SU-DHL-6 (cell line): ENCODE measurements around the gene PITPNC1.

Experiments
- H2AFZ ChIP-seq: fragments of 200-600 bp; sonication (generic); 2 replicates; pipeline ENCODE4 v1.6.1; 2014; ENCODE audit warnings: low read depth, mild to moderate bottlenecking, moderate library complexity, mixed read lengths, antibody characterized with exemption, low read length; ENCODE audit not compliant: severe bottlenecking
- H3F3A ChIP-seq: fragments of 200-600 bp; shearing (Covaris generic); 2 replicates; pipeline ENCODE4 v1.6.0; 2016; ENCODE audit warnings: antibody characterized with exemption, mild to moderate bottlenecking; ENCODE audit not compliant: insufficient read depth
- H3K27ac ChIP-seq: fragments of 200-600 bp; sonication (generic); 2 replicates; pipeline ENCODE4 v1.5.1; 2016; ENCODE audit warnings: low read depth, mild to moderate bottlenecking, low read length, moderate library complexity, mixed read lengths
- H3K27me3 ChIP-seq: fragments of 200-600 bp; sonication (generic), shearing (Covaris generic); 2 replicates; pipeline ENCODE4 v1.6.0; 2014; ENCODE audit warnings: mild to moderate bottlenecking, low read length
- H3K36me3 ChIP-seq: fragments of 200-600 bp; sonication (generic); 2 replicates; pipeline ENCODE4 v1.6.1; 2014; ENCODE audit warnings: mild to moderate bottlenecking, low read length, mixed read lengths
- H3K4me2 ChIP-seq: fragments of 300-600, 200-600 bp; shearing (Covaris generic), sonication (generic); 2 replicates; pipeline ENCODE4 v1.6.0; 2014; ENCODE audit warnings: low read length, low read depth, mild to moderate bottlenecking; ENCODE audit not compliant: poor library complexity, severe bottlenecking
- H3K4me3 ChIP-seq: fragments of 200-600 bp; sonication (generic); 2 replicates; pipeline ENCODE4 v1.5.1; 2014; ENCODE audit warnings: antibody characterized with exemption, low read length, mild to moderate bottlenecking, mixed read lengths; ENCODE audit not compliant: insufficient read depth, poor library complexity, severe bottlenecking
- H3K79me2 ChIP-seq: fragments of 200-600 bp; sonication (generic); 2 replicates; pipeline ENCODE4 v1.6.1; 2014; ENCODE audit warnings: mild to moderate bottlenecking, low read length, moderate library complexity; ENCODE audit not compliant: insufficient read depth
- H3K9ac ChIP-seq: fragments of 200-600 bp; sonication (generic); 2 replicates; pipeline ENCODE4 v1.7.0; 2014; ENCODE audit warnings: mild to moderate bottlenecking, low read length
- H3K9me2 ChIP-seq: fragments of 200-600 bp; sonication (generic); replicated peaks from 2 replicates; pipeline ENCODE4 v1.6.1; 2014; ENCODE audit warnings: low read length; ENCODE audit not compliant: insufficient read depth
- H3K9me3 ChIP-seq: fragments of 200-600 bp; sonication (generic); 2 replicates; pipeline ENCODE4 v1.6.1; 2014; ENCODE audit warnings: low read length, mixed read lengths; ENCODE audit not compliant: insufficient read depth
- H4K20me1 ChIP-seq: fragments of 200-600 bp; sonication (generic); 2 replicates; pipeline ENCODE4 v1.6.1; 2014; ENCODE audit warnings: low read depth, mild to moderate bottlenecking, antibody characterized with exemption, low read length, moderate library complexity, mixed read lengths
- CTCF ChIP-seq: fragments of 200-600 bp; sonication (generic); IDR thresholded peaks from one replicate; pipeline ENCODE4 v1.5.1; 2017; ENCODE audit warnings: antibody characterized with exemption, mild to moderate bottlenecking, low read length, moderate library complexity; ENCODE audit not compliant: insufficient read depth, poor library complexity, severe bottlenecking
- EZH2phosphoT487 ChIP-seq: fragments of 200-600 bp; sonication (generic), shearing (Covaris generic); conservative IDR thresholded peaks from 2 replicates; pipeline ENCODE4 v1.6.1; 2018; ENCODE audit warnings: mild to moderate bottlenecking, antibody characterized with exemption, low read length, moderate library complexity, mixed read lengths

Gene PITPNC1

DNA sequence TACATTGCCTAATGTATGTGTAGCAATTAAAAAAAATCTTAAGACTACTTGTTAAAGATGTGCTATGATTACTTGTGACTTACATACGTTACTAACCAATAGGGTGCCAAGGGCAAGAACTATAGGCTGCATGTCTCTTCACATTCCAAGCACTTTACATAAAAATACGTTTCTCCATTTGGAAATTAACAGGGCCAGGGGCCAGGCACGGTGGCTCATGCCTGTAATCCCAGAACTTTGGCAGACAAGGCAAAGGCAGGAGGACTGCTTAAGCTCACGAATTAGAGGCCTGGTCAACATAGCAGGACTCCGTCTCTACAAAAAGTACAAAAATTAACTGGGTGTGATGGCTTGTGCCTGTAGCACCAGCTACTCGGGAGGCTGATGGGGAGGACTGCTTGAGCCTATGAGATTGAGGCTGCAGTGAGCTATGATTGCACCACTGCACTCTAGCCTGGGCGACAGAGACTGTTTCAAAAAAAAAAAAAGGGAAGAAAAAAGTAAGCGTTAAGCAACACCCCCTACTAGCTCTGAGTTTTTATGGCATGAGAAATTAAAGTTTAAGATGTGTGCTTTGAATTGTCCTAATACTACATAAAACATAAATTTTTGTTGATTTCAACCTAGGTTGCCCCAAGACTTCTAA is 23.0 kb upstream of the PITPNC1 start:
- no peak overlapping the region for H3K4me3 ChIP-seq
- H3K27me3 ChIP-seq, result no peaks in the 10 kb centered on the region
- no peaks in the 10 kb centered on the region for H4K20me1 ChIP-seq
- peaks cover 20% of the 10 kb centered on the region for H3K79me2 ChIP-seq
- no peak overlapping the region for H3K4me2 ChIP-seq
- no peak overlapping the region for H3K9ac ChIP-seq
- TF ChIP-seq EZH2phosphoT487, result no peak
- TF ChIP-seq CTCF, result no peak
- H3K9me2 ChIP-seq, result no peaks in the 10 kb centered on the region
- peaks cover 25% of the 10 kb centered on the region; the same call in 1 of the 2 replicates for H3K36me3 ChIP-seq
- no peaks in the 10 kb centered on the region for H3F3A ChIP-seq
- H3K27ac ChIP-seq, result no peak overlapping the region
- no peaks in the 10 kb centered on the region for H3K9me3 ChIP-seq
- no peak overlapping the region for H2AFZ ChIP-seq

DNA sequence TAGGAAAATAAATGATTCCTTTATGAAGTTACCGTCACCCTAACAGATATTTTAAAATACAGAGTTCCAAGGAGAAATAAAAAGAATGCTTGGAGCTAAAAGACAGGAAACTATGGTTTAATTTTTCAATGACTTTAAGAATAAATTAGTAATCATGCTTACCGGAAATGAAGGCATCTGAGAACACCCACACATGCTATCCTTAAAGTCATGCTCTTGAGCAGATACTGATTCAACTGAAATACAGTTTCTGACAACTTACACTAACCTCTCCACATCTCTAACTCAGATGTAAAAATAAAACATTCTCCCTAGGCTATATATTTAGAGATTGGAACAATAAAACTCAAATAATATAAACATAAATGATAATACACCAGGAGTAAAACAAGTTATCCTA is 18.5 kb upstream of the PITPNC1 start:
- Histone ChIP-seq H3K36me3 (peaks cover 30% of the 10 kb centered on the region), H3K9me2 (no peaks in the 10 kb centered on the region), H3K79me2 (peaks cover 65% of the 10 kb centered on the region), H3K4me3 (no peak overlapping the region), H3K27ac (no peak overlapping the region), H3K27me3 (no peaks in the 10 kb centered on the region), H3F3A (no peaks in the 10 kb centered on the region), H3K9me3 (no peaks in the 10 kb centered on the region), H2AFZ (no peak overlapping the region), H3K9ac (no peak overlapping the region), H4K20me1 (no peaks in the 10 kb centered on the region; the same call in 1 of the 2 replicates), H3K4me2 (no peak overlapping the region)
- TF ChIP-seq EZH2phosphoT487 (no peak), CTCF (no peak)

DNA sequence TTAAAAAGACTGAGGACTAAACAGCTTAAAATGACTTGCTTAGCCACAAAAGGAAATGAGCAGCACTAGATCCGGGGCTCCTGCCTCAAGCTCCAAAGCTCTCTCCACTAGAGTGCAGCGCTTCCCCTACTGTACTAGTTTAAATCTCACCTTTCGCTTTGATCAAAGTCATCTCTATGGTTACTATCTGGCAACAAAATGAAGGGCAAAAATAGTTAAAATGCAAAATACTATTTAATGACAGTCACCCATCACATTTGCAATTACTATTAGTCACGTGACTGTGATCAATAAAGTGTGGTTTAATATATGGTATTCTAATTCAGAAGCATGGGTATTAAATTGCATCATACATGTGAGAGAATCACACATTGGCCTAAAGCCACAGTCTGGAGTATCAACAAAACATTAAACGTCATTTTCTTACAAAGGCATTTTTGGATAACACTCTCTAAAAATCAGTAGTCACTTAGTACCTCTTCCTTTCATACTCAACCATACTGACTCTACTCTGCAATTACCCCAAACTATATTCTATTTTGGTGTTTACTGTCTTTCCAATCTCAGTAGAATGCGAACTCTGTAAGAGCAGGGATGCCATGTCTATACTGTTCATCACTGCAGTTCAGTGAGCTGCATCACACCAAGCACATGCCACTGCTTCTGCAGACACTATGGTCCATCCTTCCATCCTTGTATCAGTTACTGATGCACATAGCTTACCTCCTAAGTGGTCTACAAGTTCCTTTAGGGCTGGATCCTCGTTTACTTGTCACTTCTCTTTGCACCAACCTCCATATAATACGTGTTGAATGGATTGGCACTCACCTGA is 16.9 kb upstream of the PITPNC1 start:
- TF ChIP-seq EZH2phosphoT487, result no peak
- no peak for TF ChIP-seq CTCF
- Histone ChIP-seq H3K9ac (no peak overlapping the region), H2AFZ (no peak overlapping the region), H3K4me2 (no peak overlapping the region), H3F3A (no peaks in the 10 kb centered on the region), H3K4me3 (no peak overlapping the region), H3K9me3 (no peaks in the 10 kb centered on the region), H3K79me2 (peaks cover 81% of the 10 kb centered on the region), H3K27ac (no peak overlapping the region), H3K36me3 (peaks cover 23% of the 10 kb centered on the region), H4K20me1 (peaks cover 4% of the 10 kb centered on the region; the same call in 1 of the 2 replicates), H3K27me3 (no peaks in the 10 kb centered on the region), H3K9me2 (no peaks in the 10 kb centered on the region)
